HG03280 (cell line): Measurements from ENCODE around the gene HSPBP1.

Experiments
- ATAC-seq: cut with Tn5 transposase; IDR thresholded peaks from one replicate; pipeline ENCODE4 v1.9.1; 2021; ENCODE audit warnings: mild to moderate bottlenecking, moderate library complexity; ENCODE audit not compliant: unreplicated experiment

Gene HSPBP1

DNA sequence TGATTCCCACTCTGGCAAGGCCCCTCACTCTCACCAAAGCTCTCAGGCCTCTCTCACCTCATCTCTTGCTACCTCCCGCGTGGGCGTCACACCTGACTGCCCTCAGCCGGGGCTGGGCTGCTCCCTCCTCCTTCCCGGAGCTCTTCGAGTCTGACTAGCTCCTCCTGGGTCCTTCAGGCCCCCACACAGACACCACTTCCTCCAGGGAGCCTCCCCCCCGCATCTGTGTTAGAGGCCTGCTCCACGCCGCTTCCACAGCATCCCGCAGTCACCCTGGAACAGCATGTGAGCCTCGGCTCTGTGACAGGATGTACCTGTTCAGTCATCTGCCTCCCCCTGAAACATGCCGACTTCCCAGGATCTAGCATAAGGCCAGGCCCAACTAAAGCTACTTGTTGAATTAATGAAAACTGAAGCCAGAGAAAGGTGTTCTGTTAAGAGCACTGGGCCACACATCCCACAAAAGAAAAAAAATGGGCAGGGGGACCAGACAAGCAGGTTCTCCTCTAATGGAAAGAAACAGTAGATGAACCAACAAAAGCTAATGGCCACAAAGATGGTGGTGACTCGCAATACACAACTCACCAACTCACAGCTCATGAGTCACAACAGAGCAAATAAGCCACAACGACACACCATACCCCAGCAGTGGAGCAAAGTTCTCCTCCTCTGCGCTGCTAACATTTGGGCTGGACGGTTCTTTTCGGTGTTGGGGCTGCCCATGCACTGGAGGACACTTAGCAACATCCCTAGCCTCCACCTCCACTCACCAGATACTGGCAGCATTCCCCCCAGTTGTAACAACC is 24.1 kb downstream of the HSPBP1 start:
- ATAC-seq = no peak

DNA sequence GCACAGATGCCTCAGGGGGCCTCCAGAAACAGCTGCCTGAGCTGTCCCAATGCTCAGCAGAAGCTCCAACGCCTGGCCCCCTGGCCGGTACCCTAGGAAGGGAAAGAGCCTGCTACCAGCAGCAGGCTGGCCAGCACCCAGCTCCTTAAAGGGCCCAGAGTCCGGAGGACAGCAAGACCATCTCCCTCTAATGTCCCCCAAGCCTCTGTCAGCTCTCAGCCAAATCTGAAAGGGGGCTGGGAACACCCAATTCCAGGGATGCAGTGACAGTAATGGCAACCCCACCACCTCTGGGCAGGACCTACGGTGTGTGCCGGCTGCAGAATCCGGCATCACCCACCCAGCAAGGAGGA is 25.3 kb downstream of the HSPBP1 start:
- ATAC-seq = no peak

DNA sequence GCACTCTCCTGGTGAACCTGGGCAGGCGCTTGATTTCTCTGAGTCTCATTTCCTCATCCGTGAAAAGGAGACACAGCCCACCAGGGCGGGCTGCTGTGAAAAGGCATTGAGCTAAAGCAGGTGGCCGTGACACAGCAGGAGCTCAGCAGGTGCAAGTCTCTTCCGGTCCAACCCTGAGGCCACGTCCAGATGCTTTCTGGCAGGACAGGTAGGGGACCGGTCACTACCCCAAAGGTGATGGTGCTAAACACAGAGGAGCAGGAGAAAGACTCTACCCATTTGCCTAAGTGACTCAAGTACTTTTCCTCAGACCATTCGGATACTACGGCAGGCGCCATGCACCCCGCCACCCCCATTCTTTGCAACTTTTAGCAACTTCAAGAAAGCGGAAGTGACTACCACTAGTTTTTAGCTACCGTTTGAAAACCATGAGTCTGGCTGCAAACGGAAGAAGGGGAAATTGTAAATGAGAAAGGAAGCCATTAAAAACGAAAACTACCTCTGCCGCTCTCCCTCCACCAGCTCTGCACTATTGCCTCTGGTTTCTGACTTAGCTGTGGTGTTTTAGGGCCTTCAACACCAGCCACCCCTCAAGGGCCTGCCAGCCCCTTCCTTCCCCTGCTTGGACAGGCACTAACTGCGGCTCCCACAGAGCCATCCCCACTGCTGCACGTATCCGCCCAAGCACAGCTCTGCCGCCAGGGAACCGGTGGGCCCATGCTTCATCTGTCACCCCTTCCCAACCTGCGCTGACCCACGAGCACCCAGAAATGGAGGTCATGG is 25.9 kb downstream of the HSPBP1 start:
- ATAC-seq = peak; percentile 33

GRCh38 chr19:55252760-55253663 is 26.9 kb downstream of the HSPBP1 start:
- ATAC-seq = no peak

GRCh38 chr19:55251341-55252081 is 28.4 kb downstream of the HSPBP1 start:
- no peak for ATAC-seq

DNA sequence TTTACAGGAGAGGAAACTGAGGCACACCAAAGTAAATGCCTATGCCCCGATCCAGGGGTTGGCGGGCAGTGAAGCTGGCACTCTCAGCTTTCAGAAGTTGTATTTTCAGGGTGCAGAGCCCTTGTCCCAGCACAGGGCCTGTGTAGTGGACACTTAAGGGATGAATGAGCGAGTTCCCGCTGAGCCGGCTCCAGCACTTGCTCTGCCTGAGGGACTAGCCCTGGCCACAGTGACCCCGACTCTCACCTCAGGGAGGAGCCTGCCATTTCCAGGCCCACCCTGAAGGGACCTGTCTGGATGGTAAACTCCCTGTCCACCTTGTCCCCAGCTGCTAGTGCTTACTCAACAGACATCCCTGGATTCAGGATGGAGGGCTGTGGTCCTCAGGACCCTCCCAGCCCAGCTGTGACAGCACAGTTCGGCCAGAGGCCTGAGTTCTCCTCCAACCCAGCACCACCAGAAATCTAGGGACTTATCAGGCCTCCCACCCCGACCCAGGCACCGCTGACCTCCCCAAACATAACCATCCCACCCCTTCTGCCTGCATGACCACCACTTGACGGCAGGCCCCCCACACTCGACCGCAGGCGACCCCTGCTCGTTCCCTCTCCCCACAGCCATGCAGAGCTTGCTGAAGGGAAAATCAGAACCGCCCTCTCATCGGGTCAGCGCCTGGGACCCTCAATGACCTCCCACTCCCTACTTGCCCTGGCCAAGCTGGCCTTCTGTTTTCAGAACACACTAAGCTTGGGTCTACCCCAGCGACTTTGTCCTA is 29.5 kb downstream of the HSPBP1 start:
- no peak for ATAC-seq

GRCh38 chr19:55249841-55250240 is 30.1 kb downstream of the HSPBP1 start:
- ATAC-seq = no peak

DNA sequence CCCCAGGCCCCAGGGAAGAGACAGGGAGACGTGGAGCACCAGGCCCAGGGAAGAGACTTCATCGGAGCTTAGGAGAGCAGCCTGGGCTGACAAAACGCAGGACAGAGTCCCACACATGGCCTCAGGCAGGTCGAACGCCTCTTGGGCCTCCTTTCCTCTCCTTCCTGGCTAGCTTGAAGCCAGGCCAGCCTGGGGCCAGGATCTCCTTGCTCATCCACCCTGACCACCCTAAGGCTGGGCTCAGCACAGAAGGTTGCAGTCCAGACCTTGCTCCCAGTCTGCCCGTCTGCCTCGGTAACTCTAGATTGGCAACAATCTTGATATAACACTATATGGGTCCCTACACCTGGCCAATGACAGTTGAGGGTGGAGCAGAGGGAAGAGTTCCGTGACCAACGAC is 31.2 kb downstream of the HSPBP1 start:
- no peak for ATAC-seq

GRCh38 chr19:55248166-55248675 is 31.7 kb downstream of the HSPBP1 start:
- ATAC-seq = no peak

DNA sequence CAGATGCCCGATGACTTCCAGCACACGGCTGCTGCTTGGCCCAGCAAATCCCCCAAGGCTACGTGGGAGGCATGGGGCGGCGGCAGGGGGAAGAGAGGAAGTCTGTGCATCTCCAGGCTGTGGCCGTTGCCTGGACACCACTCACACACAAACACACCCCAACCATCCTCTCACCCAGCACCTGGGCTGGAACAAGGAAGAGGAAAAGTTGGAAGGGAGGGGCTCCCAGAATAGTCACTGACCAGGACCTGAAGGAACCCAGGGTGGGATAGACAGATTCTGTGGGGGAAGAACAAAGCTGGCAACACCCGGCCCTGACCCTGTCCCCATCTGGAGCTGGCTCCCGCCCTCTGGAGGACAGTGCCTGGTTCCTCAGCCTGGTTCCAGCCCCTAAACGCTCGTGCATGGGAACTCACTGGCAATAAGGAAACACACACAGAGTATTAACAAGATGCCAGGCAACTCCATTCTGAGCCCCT is 32.2 kb downstream of the HSPBP1 start:
- ATAC-seq = no peak

DNA sequence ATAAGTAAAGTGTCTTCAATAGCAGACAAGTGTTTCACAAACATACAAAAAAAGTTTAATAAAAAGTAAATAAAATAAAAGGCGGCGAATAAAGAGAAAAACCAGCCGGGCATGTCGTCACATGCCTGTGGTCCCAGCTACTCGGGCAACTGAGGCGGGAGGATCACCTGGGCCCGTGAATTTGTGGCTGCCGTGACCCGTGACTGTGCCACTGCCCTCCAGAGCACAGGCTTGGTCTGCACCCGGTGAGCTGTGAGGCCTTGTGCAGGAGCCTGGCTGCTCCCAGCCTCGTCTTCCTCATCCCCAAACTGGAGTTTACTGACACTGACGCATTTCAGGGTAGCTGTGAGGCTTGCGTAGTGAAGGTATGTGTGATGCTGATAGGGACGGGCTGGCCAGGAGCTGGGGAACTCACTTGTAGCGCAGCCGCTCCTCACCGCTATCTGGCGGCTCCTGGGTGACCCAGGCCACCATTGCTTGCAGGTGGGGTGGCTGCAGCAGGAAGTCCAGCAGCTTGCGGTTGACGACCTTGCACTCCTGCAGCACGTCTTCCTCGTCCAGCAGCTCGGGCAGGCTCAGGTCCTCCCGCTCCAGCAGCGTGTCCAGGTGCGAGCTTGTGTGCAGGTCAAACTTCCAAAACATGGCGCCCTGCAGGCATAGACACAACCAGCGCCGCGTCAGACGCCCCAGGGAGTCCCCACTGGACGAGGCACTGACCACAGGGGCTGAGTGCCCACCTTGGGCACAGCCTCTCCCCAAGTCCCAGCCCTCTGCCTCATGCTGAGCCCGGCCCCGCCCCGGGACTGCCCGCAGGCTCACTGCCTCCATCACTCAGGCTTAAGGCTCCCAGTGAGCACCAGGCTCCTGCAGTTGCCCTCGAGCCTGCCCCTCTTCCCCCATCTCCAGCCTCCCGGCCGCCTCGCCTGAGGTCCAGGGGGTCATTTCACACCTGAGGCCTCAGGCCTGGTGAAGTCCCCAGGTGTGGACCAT is 33.2 kb downstream of the HSPBP1 start:
- ATAC-seq = no peak

- no peak for ATAC-seq
Observed at GRCh38 chr19:55245236-55245904, 34.5 kb downstream of the HSPBP1 start.

- ATAC-seq = no peak
Observed at GRCh38 chr19:55244004-55244680, 35.8 kb downstream of the HSPBP1 start.

DNA sequence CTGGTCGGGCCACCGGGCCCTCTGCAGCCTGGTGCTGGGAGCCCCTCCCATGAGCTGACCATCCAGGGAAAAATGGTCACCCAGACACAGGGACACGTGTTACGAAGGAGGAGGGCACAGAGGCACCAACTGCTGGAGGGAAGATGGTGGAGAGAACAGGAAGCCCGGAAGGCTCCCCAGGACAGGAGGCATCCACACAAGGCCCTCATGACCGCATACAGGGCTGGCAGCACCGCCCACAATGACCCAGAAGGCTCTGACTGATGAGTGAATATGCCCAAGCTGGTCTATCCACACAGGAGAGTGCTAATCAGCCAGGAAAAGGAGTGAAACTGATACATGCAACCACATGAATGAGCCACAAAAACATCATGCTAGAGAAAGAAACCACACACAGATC is 37.4 kb downstream of the HSPBP1 start:
- no peak for ATAC-seq

- no peak for ATAC-seq
Observed at GRCh38 chr19:55241935-55242464, 37.9 kb downstream of the HSPBP1 start.

- ATAC-seq = no peak
Observed at GRCh38 chr19:55241143-55241934, 38.6 kb downstream of the HSPBP1 start.
